Endothelial cell of umbilical vein (primary cell): ENCODE measurements around the gene CPZ. TPM values are rescaled to one million over a fixed set of nuclear protein-coding genes. Genes with fewer than 3 reads are reported as not detected.

Experiments used
- BruUV-seq: library from RNA; stranded (reverse); fragments of 400-500 nt; replicated peaks from 2 replicates; lab custom pipeline; 2021; lab: Mats Ljungman, UMichigan
- CTCF ChIA-PET: fragments of 300-600, 350-600 bp; sonication (Branson Sonifier 250); formaldehyde crosslinking; loops from one replicate; lab custom pipeline; 2021; ENCODE audit warnings: antibody characterized with exemption, inconsistent platforms; lab: Charles Lee
- POLR2A ChIA-PET: fragments of 300-600, 350-600 bp; sonication (Branson Sonifier 250); formaldehyde crosslinking; loops from one replicate; lab custom pipeline; 2021; ENCODE audit warnings: antibody characterized with exemption, inconsistent platforms; lab: Charles Lee
- DNase-seq: peaks from one replicate; pipeline ENCODE4 v3.0.0-alpha.2; 2011; ENCODE audit warnings: low read depth, low spot score
- FAIRE-seq: peaks from 2 replicates; lab custom pipeline; 2011; peaks lifted over from hg19 to GRCh38; lab: Jason Lieb, UNC
- H2AFZ ChIP-seq: 2 replicates; pipeline ENCODE4 v1.6.0; 2012; ENCODE audit warnings: low read depth, low read length, control low read depth, inconsistent platforms
- H3K27ac ChIP-seq: 2 replicates; pipeline ENCODE4 v1.5.1; 2011; ENCODE audit warnings: low read depth, mild to moderate bottlenecking, control low read depth, low read length, moderate library complexity; ENCODE audit not compliant: insufficient read depth
- H3K27me3 ChIP-seq, 2 experiments: 2 replicates each; pipeline versions ENCODE4 v1.6.0 to v1.6.1; 2011; ENCODE audit warnings: low read length in 2 of 2, mixed read lengths in 1 of 2; ENCODE audit not compliant: control insufficient read depth in 2 of 2, insufficient read depth in 2 of 2
- H3K36me3 ChIP-seq, 2 experiments: 2 replicates in 1 of 2; 3 replicates in 1 of 2; pipeline ENCODE4 v1.5.1; 2011; ENCODE audit warnings: low read length in 2 of 2, mild to moderate bottlenecking in 1 of 2, moderate library complexity in 1 of 2; ENCODE audit not compliant: control insufficient read depth in 2 of 2, insufficient read depth in 2 of 2; ENCODE audit errors: extremely low read depth in 1 of 2
- H3K4me1 ChIP-seq: 3 replicates; pipeline ENCODE4 v1.5.1; 2011; ENCODE audit warnings: mild to moderate bottlenecking, low read length; ENCODE audit not compliant: control insufficient read depth, insufficient read depth; ENCODE audit errors: extremely low read depth
- H3K4me2 ChIP-seq: 2 replicates; pipeline ENCODE4 v1.6.1; 2011; ENCODE audit warnings: low read length, control low read depth, mixed read lengths; ENCODE audit not compliant: insufficient read depth
- H3K4me3 ChIP-seq, 3 experiments: fragments of 200-600 bp in 1 of 3; sonication (generic), shearing (Covaris generic) in 1 of 3; replicated peaks in 1 of 3; 2 replicates each; pipeline ENCODE4 v1.5.1; 2011 to 2016; ENCODE audit warnings: control low read depth in 3 of 3, low read length in 3 of 3, mild to moderate bottlenecking in 2 of 3, inconsistent platforms in 1 of 3, low read depth in 1 of 3, moderate library complexity in 1 of 3; ENCODE audit not compliant: insufficient read depth in 1 of 3
- H3K79me2 ChIP-seq: 2 replicates; pipeline ENCODE4 v1.6.0; 2012; ENCODE audit warnings: low read length, inconsistent platforms; ENCODE audit not compliant: control insufficient read depth, insufficient read depth
- H3K9ac ChIP-seq: replicated peaks from 2 replicates; pipeline ENCODE3; 2011; ENCODE audit warnings: low read length, control low read depth; ENCODE audit not compliant: insufficient read depth; ENCODE audit errors: extremely low read depth
- H3K9me1 ChIP-seq: replicated peaks from 3 replicates; pipeline ENCODE4 v1.6.0; 2011; ENCODE audit warnings: mild to moderate bottlenecking, low read length; ENCODE audit not compliant: control insufficient read depth, insufficient read depth; ENCODE audit errors: extremely low read depth
- H3K9me3 ChIP-seq: replicated peaks from 2 replicates; pipeline ENCODE4 v1.5.1; 2012; ENCODE audit warnings: low read length, inconsistent platforms; ENCODE audit not compliant: control insufficient read depth, insufficient read depth
- H4K20me1 ChIP-seq: replicated peaks from 2 replicates; pipeline ENCODE3; 2011; ENCODE audit warnings: mild to moderate bottlenecking, low read length; ENCODE audit not compliant: control insufficient read depth, insufficient read depth; ENCODE audit errors: extremely low read depth
- MAX ChIP-seq: IDR thresholded peaks from 2 replicates; pipeline ENCODE4 v1.6.1; 2011; ENCODE audit not compliant: insufficient read depth, insufficient read length
- MYC ChIP-seq: IDR thresholded peaks from one replicate; pipeline ENCODE4 v1.6.1; 2011; ENCODE audit warnings: mild to moderate bottlenecking, low read depth, low read length
- dilution Hi-C: fragments of 300-500 bp; cut with MboI; formaldehyde crosslinking; loops from one replicate; pipeline ENCODE4 v1.15.0; 2019; ENCODE audit warnings: low sequenced_read_pairs; ENCODE audit not compliant: extremely low pct_ligation_motif_present
- intact Hi-C: fragments of 100-400 bp; cut with micrococcal nuclease; formaldehyde crosslinking; loops from one replicate; pipeline ENCODE4 v1.10.0; 2022
- polyA plus RNA-seq, 4 experiments: library from polyadenylated mRNA; depleted of rRNA in 3 of 4; stranded (reverse) in 3 of 4; unstranded in 1 of 4; fragments of >200 nt; gene quantifications; 2 replicates each; pipeline versions ENCODE4 v1.2.1 to v1.2.3, GENCODE V29; 2011 to 2012; ENCODE audit warnings: missing spikeins in 1 of 4
- total RNA-seq: library from RNA; stranded (reverse); gene quantifications from 2 replicates; pipeline ENCODE4 v1.2.3, GENCODE V29; 2021
- TF ChIP-seq, protein P1 (sequence below), 2 donors: IDR thresholded peaks; 1 replicate in 1 of 2; 2 replicates in 1 of 2; pipeline ENCODE4 v1.5.1; 2011; ENCODE audit warnings: low read length in 2 of 2, mild to moderate bottlenecking in 2 of 2, moderate library complexity in 2 of 2, control low read depth in 1 of 2, inconsistent platforms in 1 of 2, low read depth in 1 of 2; ENCODE audit not compliant: insufficient read depth in 1 of 2; ENCODE audit errors: extremely low read depth in 1 of 2

The CPZ gene
- total and polyA plus RNA-seq, 2 donors (not counting 3 experiments of a cell fraction or from before 2014, with no cell fraction given): not detected

DNA sequence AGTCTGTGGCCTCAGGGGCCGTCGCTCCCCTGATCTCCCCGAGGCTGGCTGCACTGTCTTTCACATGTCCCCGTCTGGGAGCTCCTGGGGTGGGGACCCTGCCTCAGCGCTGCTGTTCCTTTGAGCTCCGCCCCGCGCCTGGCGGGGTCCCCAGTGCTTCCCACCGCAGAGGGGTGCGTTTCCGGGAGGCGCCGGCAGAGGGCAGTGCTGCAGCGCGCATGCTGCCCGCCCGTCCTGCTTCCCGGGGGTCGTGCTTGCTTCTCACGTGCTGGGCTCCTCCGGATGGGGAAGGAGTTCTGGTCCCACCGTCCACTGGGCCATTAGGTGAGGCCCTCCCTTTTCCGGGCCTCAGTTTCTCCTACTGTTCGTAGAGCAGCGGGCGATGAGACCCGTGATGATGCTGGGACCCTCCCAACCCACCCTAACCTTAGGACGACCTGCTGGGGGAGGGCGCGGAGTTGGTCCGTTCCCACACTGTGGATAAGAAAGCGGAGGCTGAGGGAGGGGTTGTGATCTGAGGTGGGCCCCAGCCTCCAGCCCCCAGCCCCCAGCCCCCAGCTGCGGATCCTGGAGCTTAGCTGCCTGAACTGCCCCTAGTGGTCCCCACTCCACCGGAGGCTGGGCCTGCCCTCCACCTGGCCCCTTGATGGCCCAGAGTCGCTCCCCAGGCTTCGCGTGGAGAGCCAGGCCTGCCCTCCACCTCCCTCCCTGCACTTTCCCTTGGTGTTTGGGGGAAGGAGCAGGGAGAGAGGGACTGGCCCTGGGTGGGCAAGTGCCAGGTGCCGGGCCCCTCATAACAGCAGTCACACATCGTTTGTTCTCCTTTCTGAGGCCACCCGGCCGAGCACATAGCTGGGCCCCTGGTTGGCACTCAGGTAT lies 15.3 kb downstream of the CPZ start:
- ChIA-PET POLR2A (no interaction called here), CTCF (interaction anchor here (0.6 to 3.3 kb wide), 19 partner anchors 9 to 1395 kb away, joined by 3 to 16 read pairs (median 4); partner anchors contain the start of gene CPZ)
- no peak overlapping the region for H2AFZ ChIP-seq
- no peak overlapping the region for H3K4me3 ChIP-seq
- no TSS peak for BruUV-seq
- H3K9me1 ChIP-seq: no peaks in the 10 kb centered on the region
- no peak overlapping the region for H3K4me2 ChIP-seq
- H4K20me1 ChIP-seq: no peaks in the 10 kb centered on the region
- no peaks in the 10 kb centered on the region for H3K79me2 ChIP-seq
- no peaks in the 10 kb centered on the region for H3K9me3 ChIP-seq
- H3K27ac ChIP-seq: no peak overlapping the region
- FAIRE-seq (no peak), DNase-seq (peak; percentile 11)
- no peaks in the 10 kb centered on the region for H3K4me1 ChIP-seq
- TF ChIP-seq MYC (no peak), MAX (no peak)
- TF ChIP-seq, protein P1, sequence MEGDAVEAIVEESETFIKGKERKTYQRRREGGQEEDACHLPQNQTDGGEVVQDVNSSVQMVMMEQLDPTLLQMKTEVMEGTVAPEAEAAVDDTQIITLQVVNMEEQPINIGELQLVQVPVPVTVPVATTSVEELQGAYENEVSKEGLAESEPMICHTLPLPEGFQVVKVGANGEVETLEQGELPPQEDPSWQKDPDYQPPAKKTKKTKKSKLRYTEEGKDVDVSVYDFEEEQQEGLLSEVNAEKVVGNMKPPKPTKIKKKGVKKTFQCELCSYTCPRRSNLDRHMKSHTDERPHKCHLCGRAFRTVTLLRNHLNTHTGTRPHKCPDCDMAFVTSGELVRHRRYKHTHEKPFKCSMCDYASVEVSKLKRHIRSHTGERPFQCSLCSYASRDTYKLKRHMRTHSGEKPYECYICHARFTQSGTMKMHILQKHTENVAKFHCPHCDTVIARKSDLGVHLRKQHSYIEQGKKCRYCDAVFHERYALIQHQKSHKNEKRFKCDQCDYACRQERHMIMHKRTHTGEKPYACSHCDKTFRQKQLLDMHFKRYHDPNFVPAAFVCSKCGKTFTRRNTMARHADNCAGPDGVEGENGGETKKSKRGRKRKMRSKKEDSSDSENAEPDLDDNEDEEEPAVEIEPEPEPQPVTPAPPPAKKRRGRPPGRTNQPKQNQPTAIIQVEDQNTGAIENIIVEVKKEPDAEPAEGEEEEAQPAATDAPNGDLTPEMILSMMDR (IDR thresholded peaks at IDR 0.05; ENCODE audit: extremely low read depth in 1 of 2, insufficient read depth in 1 of 2, low read depth in 1 of 2, low read length in 2 of 2): peak; percentile 89 to 97
- dilution Hi-C loops (no loop called here), intact Hi-C loops (no loop called here)
- H3K9ac ChIP-seq: no peak overlapping the region
- H3K36me3 ChIP-seq: no peaks in the 10 kb centered on the region
- no peaks in the 10 kb centered on the region for H3K27me3 ChIP-seq
